Left forelimb (tissue), 1 donor: Measurements from ENCODE around the gene TCERG1L.
A peak's percentile ranks its signal among the peaks of the same experiment; 100 is the strongest.
"Not testable (repeated sequence)": the region's sequence is repeated elsewhere in the genome, so short reads cannot be mapped to it uniquely, and the experiment has no call there.

Source experiments
- DNase-seq: peaks from one replicate; pipeline ENCODE4 v3.0.0-alpha.2; 2018; ENCODE audit warnings: low spot score

TCERG1L gene

GRCh38 chr10:131086094-131086493 is 225.4 kb downstream of the TCERG1L start:
- DNase-seq = no peak

GRCh38 chr10:131085091-131085860 is 226.2 kb downstream of the TCERG1L start:
- DNase-seq = no peak

- DNase-seq = no peak
These were observed 226.8 kb downstream of the TCERG1L start for GRCh38 chr10:131084791-131085090.

GRCh38 chr10:131083915-131084790 is 227.4 kb downstream of the TCERG1L start:
- no peak for DNase-seq

- no peak for DNase-seq
These were observed 228.5 kb downstream of the TCERG1L start for GRCh38 chr10:131082991-131083481.

- DNase-seq = no peak
These were observed 229.2 kb downstream of the TCERG1L start for GRCh38 chr10:131082201-131082850.

GRCh38 chr10:131081786-131082185 is 229.7 kb downstream of the TCERG1L start:
- DNase-seq = no peak

GRCh38 chr10:131081376-131081775 is 230.1 kb downstream of the TCERG1L start:
- DNase-seq = no peak

GRCh38 chr10:131080571-131080970 is 230.9 kb downstream of the TCERG1L start:
- no peak for DNase-seq

- DNase-seq = no peak
These were observed 232.2 kb downstream of the TCERG1L start for GRCh38 chr10:131079314-131079713.

GRCh38 chr10:131078882-131079280 is 232.6 kb downstream of the TCERG1L start:
- DNase-seq = not testable (repeated sequence)

- DNase-seq = no peak
These were observed 233.2 kb downstream of the TCERG1L start for GRCh38 chr10:131078131-131078881.

- no peak for DNase-seq
These were observed 233.8 kb downstream of the TCERG1L start for GRCh38 chr10:131077724-131078123.

GRCh38 chr10:131077031-131077430 is 234.5 kb downstream of the TCERG1L start:
- DNase-seq = peak; percentile 11

- peak; percentile 58 for DNase-seq
These were observed 235.2 kb downstream of the TCERG1L start for GRCh38 chr10:131076356-131076755.

- DNase-seq = no peak
These were observed 236.2 kb downstream of the TCERG1L start for GRCh38 chr10:131075218-131075770.

GRCh38 chr10:131074682-131075081 is 236.8 kb downstream of the TCERG1L start:
- DNase-seq = no peak

- no peak for DNase-seq
These were observed 238.0 kb downstream of the TCERG1L start for GRCh38 chr10:131073469-131074035.

GRCh38 chr10:131072651-131073468 is 238.7 kb downstream of the TCERG1L start:
- DNase-seq = no peak

- no peak for DNase-seq
These were observed 239.8 kb downstream of the TCERG1L start for GRCh38 chr10:131071721-131072120.
